CD4-positive, CD25-positive, alpha-beta regulatory T cell (primary cell): ENCODE results near the gene RPL27. TPM values are rescaled to one million over a fixed set of nuclear protein-coding genes. Genes with fewer than 3 reads are reported as not detected.
"Not testable (repeated sequence)": the region's sequence is repeated elsewhere in the genome, so short reads cannot be mapped to it uniquely, and the experiment has no call there.

Source experiments
- ATAC-seq, 2 donors: fragments of 150-1000 bp; cut with Tn5 transposase; one replicate each; pipeline ENCODE4 v1.10.0; 2021; ENCODE audit warnings: low read depth in 2 of 2, moderate number of reproducible peaks in 2 of 2, moderate library complexity in 1 of 2
- DNase-seq, 3 donors: peaks; one replicate each; pipeline versions ENCODE4 v3.0.0 to v3.0.0-alpha.2; 2012 to 2022; ENCODE audit warnings: mixed read lengths in 1 of 3
- H3K27ac ChIP-seq: one replicate; pipeline ENCODE4 v1.7.0; 2013; ENCODE audit warnings: mild to moderate bottlenecking, low read length; ENCODE audit not compliant: insufficient read depth, poor library complexity, severe bottlenecking
- H3K27me3 ChIP-seq: one replicate; pipeline ENCODE4 v1.7.0; 2013; ENCODE audit warnings: low read length; ENCODE audit not compliant: control insufficient read depth, insufficient read depth
- H3K36me3 ChIP-seq: one replicate; pipeline ENCODE4 v1.7.0; 2013; ENCODE audit warnings: mild to moderate bottlenecking, low read length, moderate library complexity; ENCODE audit not compliant: control insufficient read depth, insufficient read depth
- H3K4me1 ChIP-seq: 2 replicates; pipeline ENCODE4 v1.7.0; 2013; ENCODE audit warnings: mild to moderate bottlenecking, low read length; ENCODE audit not compliant: insufficient read depth, control insufficient read depth, poor library complexity, severe bottlenecking
- H3K4me3 ChIP-seq: one replicate; pipeline ENCODE4 v1.7.0; 2013; ENCODE audit warnings: low read depth, mild to moderate bottlenecking, low read length, moderate library complexity
- H3K9me3 ChIP-seq, 2 experiments: 1 replicate in 1 of 2; 2 replicates in 1 of 2; pipeline ENCODE4 v1.7.0; 2013; ENCODE audit warnings: low read length in 2 of 2, mild to moderate bottlenecking in 1 of 2, moderate library complexity in 1 of 2; ENCODE audit not compliant: control insufficient read depth in 2 of 2
- H3K27ac Mint-ChIP-seq, 3 donors: one replicate each; pipeline ENCODE4 v1.8.0; 2020 to 2022; ENCODE audit warnings: mild to moderate bottlenecking in 3 of 3, mixed read lengths in 3 of 3, moderate library complexity in 2 of 3
- H3K27me3 Mint-ChIP-seq: one replicate; pipeline ENCODE4 v1.8.0; 2022; ENCODE audit warnings: mild to moderate bottlenecking, mixed read lengths
- H3K36me3 Mint-ChIP-seq: one replicate; pipeline ENCODE4 v1.8.0; 2020; ENCODE audit warnings: mixed read lengths
- H3K4me1 Mint-ChIP-seq, 4 donors: one replicate each; pipeline ENCODE4 v1.8.0; 2020 to 2022; ENCODE audit warnings: mixed read lengths in 4 of 4, mild to moderate bottlenecking in 1 of 4
- H3K4me3 Mint-ChIP-seq, 4 donors: one replicate each; pipeline ENCODE4 v1.8.0; 2020 to 2022; ENCODE audit warnings: mild to moderate bottlenecking in 4 of 4, mixed read lengths in 4 of 4, moderate library complexity in 3 of 4
- H3K9me3 Mint-ChIP-seq, 7 donors: one replicate each; pipeline ENCODE4 v1.8.0; 2020 to 2022; ENCODE audit warnings: mixed read lengths in 7 of 7, mild to moderate bottlenecking in 3 of 7, moderate library complexity in 2 of 7
- polyA plus RNA-seq, 4 donors: library from polyadenylated mRNA; unstranded; fragments of 300-500 nt; fragmentation: Illumina TruSeq; gene quantifications; one replicate each; pipeline ENCODE4 v1.2.3, GENCODE V29; 2021
- total RNA-seq: library from RNA; stranded (reverse); gene quantifications from one replicate; pipeline ENCODE4 v1.2.3, GENCODE V29; 2022

The RPL27 gene
- total and polyA plus RNA-seq, 5 donors from 2014 or later: 881 to 2,241 (median 1,824) TPM

GRCh38 chr17:42999003-42999525, 845 bp downstream of the RPL27 start:
- H3K4me3 Mint-ChIP-seq: peak overlapping the region; percentile 85 to 98 (median 95)
- H3K27me3 Mint-ChIP-seq: peaks cover 9% of the 10 kb centered on the region
- Histone ChIP-seq H3K4me1 (peaks cover 20% of the 10 kb centered on the region), H3K36me3 (peaks cover 30% of the 10 kb centered on the region), H3K9me3 (no peaks in the 10 kb centered on the region), H3K4me3 (peak overlapping the region; percentile 92), H3K27ac (peak overlapping the region; percentile 96), H3K27me3 (no peaks in the 10 kb centered on the region)
- ATAC-seq (no peak), DNase-seq (no peak)
- no peaks in the 10 kb centered on the region for H3K9me3 Mint-ChIP-seq
- H3K36me3 Mint-ChIP-seq: peaks cover 28% of the 10 kb centered on the region
- peaks cover 5 to 38% (median 25%) of the 10 kb centered on the region in 4 donors for H3K4me1 Mint-ChIP-seq
- peak overlapping the region; percentile 96 to 99 (median 99) for H3K27ac Mint-ChIP-seq

GRCh38 chr17:43000894-43001293, 2.7 kb downstream of the RPL27 start:
- not testable (repeated sequence) for H3K27me3 Mint-ChIP-seq, H3K27ac Mint-ChIP-seq, H3K27ac ChIP-seq, H3K9me3 Mint-ChIP-seq, DNase-seq, H3K9me3 ChIP-seq, ATAC-seq, H3K4me3 Mint-ChIP-seq, H3K27me3 ChIP-seq, H3K4me3 ChIP-seq
- Mint-ChIP-seq H3K36me3 (peaks cover 25% of the 10 kb centered on the region), H3K4me1 (peaks cover 5 to 36% (median 17%) of the 10 kb centered on the region in 4 donors)
- peaks cover 20% of the 10 kb centered on the region for H3K4me1 ChIP-seq
- peaks cover 26% of the 10 kb centered on the region for H3K36me3 ChIP-seq

- H3K4me3 ChIP-seq: no peak overlapping the region
- peaks cover 26% of the 10 kb centered on the region for H3K36me3 ChIP-seq
- no peaks in the 10 kb centered on the region for H3K9me3 ChIP-seq
- peaks cover 18% of the 10 kb centered on the region for H3K4me1 ChIP-seq
- DNase-seq (no peak), ATAC-seq (no peak)
- peak overlapping the region; percentile 5 to 62 (median 44) for H3K27ac Mint-ChIP-seq
- peaks cover under 1% of the 10 kb centered on the region for H3K27me3 Mint-ChIP-seq
- no peak overlapping the region for H3K27ac ChIP-seq
- peaks cover 6 to 35% (median 13%) of the 10 kb centered on the region in 4 donors for H3K4me1 Mint-ChIP-seq
- no peaks in the 10 kb centered on the region for H3K9me3 Mint-ChIP-seq
- peaks cover 25% of the 10 kb centered on the region for H3K36me3 Mint-ChIP-seq
- peak overlapping the region in 2 of 4 donors; percentile 27 to 82 for H3K4me3 Mint-ChIP-seq
- no peaks in the 10 kb centered on the region for H3K27me3 ChIP-seq
Observed at GRCh38 chr17:43003542-43004172, 5.4 kb downstream of the RPL27 start.

- DNase-seq (peak; percentile 71 to 93 (median 82)), ATAC-seq (peak; percentile 97 to 98)
- Histone ChIP-seq H3K9me3 (no peaks in the 10 kb centered on the region), H3K4me3 (peak within 1 kb of the TSS; percentile 97), H3K27ac (peak within 1 kb of the TSS; percentile 79), H3K27me3 (no peaks in the 10 kb centered on the region), H3K4me1 (peaks cover 8% of the 10 kb centered on the region), H3K36me3 (peaks cover 17% of the 10 kb centered on the region)
- peak within 1 kb of the TSS; percentile 96 to 100 (median 99) for H3K4me3 Mint-ChIP-seq
- peaks cover 10 to 32% (median 18%) of the 10 kb centered on the region in 4 donors for H3K4me1 Mint-ChIP-seq
- peak within 1 kb of the TSS; percentile 98 to 99 (median 99) for H3K27ac Mint-ChIP-seq
- H3K9me3 Mint-ChIP-seq: no peaks in the 10 kb centered on the region
- peaks cover 6% of the 10 kb centered on the region for H3K36me3 Mint-ChIP-seq
- H3K27me3 Mint-ChIP-seq: no peaks in the 10 kb centered on the region
Observed at GRCh38 chr17:43006639-43007551, 8.7 kb downstream of the RPL27 start, which contains the start of gene IFI35. Gene IFI35, plus strand, starts transcription at chr17:43006784. Its CDS starts 164 bp downstream, at chr17:43006948.

- peaks cover 17% of the 10 kb centered on the region for H3K36me3 Mint-ChIP-seq
- no peak overlapping the region for H3K27ac ChIP-seq
- H3K4me3 ChIP-seq: no peak overlapping the region
- no peaks in the 10 kb centered on the region for H3K9me3 Mint-ChIP-seq
- H3K36me3 ChIP-seq: peaks cover 25% of the 10 kb centered on the region
- ATAC-seq (no peak), DNase-seq (no peak)
- peaks cover 8% of the 10 kb centered on the region for H3K4me1 ChIP-seq
- H3K27me3 Mint-ChIP-seq: no peaks in the 10 kb centered on the region
- no peaks in the 10 kb centered on the region for H3K27me3 ChIP-seq
- no peak overlapping the region for H3K27ac Mint-ChIP-seq
- peaks cover 10 to 37% (median 21%) of the 10 kb centered on the region in 4 donors for H3K4me1 Mint-ChIP-seq
- no peaks in the 10 kb centered on the region for H3K9me3 ChIP-seq
- H3K4me3 Mint-ChIP-seq: peak overlapping the region in 2 of 4 donors; percentile 63
Observed at GRCh38 chr17:43010667-43011308, 12.6 kb downstream of the RPL27 start.

- ATAC-seq (no peak), DNase-seq (no peak)
- Histone ChIP-seq H3K27me3 (no peaks in the 10 kb centered on the region), H3K4me3 (no peak overlapping the region), H3K27ac (no peak overlapping the region), H3K4me1 (peaks cover 3% of the 10 kb centered on the region), H3K36me3 (peaks cover 25% of the 10 kb centered on the region), H3K9me3 (no peaks in the 10 kb centered on the region)
- H3K36me3 Mint-ChIP-seq: peaks cover 17% of the 10 kb centered on the region
- no peaks in the 10 kb centered on the region for H3K9me3 Mint-ChIP-seq
- peak overlapping the region in 1 of 4 donors; percentile 27 for H3K4me3 Mint-ChIP-seq
- H3K27me3 Mint-ChIP-seq: no peaks in the 10 kb centered on the region
- peak overlapping the region in 2 of 3 donors; percentile 68 to 86 for H3K27ac Mint-ChIP-seq
- peaks cover 5 to 30% (median 18%) of the 10 kb centered on the region in 4 donors for H3K4me1 Mint-ChIP-seq
Observed at GRCh38 chr17:43011728-43012472, 13.7 kb downstream of the RPL27 start.

- no peak for DNase-seq
- H3K36me3 Mint-ChIP-seq: peaks cover 17% of the 10 kb centered on the region
- H3K36me3 ChIP-seq: peaks cover 25% of the 10 kb centered on the region
Observed at GRCh38 chr17:43013296-43013695, 15.1 kb downstream of the RPL27 start.

More at GRCh38 chr17:43013296-43013695, 15.1 kb downstream of the RPL27 start:
- Histone ChIP-seq H3K9me3 (no peaks in the 10 kb centered on the region), H3K4me1 (peaks cover 2% of the 10 kb centered on the region), H3K27ac (no peak overlapping the region), H3K27me3 (no peaks in the 10 kb centered on the region), H3K4me3 (no peak overlapping the region)
- ATAC-seq: no peak
- peaks cover 5 to 29% (median 17%) of the 10 kb centered on the region in 4 donors for H3K4me1 Mint-ChIP-seq
- no peaks in the 10 kb centered on the region for H3K9me3 Mint-ChIP-seq
- H3K27me3 Mint-ChIP-seq: no peaks in the 10 kb centered on the region
- H3K27ac Mint-ChIP-seq: peak overlapping the region in 1 of 3 donors; percentile 73
- no peak overlapping the region for H3K4me3 Mint-ChIP-seq
